Hippocampal formation (tissue), 2 donors: ENCODE results near the gene TMEM270.
A peak's percentile ranks its signal among the peaks of the same experiment; 100 is the strongest.
"Not testable (repeated sequence)": the region's sequence is repeated elsewhere in the genome, so short reads cannot be mapped to it uniquely, and the experiment has no call there.

Experiments used
- DNase-seq, 2 donors: peaks; one replicate each; lab custom pipeline; 2025; lab: John Stamatoyannopoulos, UW

Gene TMEM270

DNA sequence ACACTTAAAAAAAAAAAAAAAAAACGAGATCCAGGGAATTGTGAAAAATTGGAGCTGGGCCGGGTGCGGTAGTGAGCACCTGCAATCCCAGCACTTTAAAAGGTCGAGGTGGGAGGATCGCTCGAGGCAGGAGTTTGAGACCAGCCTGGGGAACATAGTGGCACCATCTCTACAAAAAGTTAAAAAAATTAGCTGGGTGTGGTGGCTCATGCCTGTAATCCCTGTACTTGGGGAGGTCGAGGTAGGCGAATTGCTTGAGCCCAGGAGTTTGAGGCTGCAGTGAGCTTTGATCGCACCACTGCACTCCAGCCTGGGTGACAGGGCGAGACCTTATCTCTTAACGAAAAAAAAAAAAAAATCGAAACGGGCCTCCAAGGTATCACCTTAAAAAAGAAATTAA lies 28.2 kb upstream of the TMEM270 start:
- no peak for DNase-seq

GRCh38 chr7:73833251-73833919 lies 27.6 kb upstream of the TMEM270 start:
- no peak for DNase-seq

DNA sequence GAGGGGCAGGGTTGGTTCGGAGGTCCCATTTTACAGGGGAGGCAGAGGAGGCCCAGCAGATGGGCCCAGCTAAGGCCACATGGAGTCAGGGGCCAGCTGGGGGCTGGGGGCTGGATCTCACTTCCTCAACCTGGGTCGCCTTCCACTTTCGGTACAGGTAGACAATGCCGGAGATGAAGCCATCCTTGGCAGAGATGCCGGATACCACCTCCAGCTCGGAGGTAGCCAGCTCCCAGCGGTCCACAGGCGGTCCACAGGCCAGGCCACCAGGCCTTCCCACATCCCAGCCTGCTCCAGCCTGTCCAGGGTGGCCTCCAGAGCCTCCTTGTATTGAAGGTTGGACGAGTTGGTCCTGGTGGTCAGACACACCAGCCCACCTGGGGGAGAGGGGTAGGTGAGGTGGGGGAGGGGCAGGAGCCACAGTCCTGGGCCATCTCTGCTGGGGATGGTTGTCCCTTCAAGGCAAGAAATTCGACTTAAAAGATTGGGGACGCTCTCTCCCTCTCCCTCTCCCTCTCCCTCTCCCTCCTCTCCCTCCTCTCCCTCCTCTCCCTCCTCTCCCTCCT lies 26.2 kb upstream of the TMEM270 start:
- no peak for DNase-seq

DNA sequence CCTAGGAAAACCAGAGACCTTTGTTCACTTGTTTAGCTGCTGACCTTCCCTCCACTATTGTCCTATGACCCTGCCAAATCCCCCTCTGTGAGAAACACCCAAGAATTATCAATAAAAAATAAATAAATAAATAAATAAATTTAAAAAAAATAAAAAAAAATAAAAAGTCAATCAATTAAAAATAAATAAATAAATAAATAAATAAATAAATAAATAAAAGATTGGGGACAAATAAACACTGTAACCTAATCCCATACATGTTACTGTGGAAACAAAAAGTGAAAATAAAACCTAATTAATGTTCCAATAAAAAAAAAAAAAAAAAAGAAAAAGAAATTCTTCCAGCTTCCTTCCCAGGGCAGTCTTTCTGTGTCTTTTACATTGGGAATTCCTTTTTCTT lies 23.8 kb upstream of the TMEM270 start:
- DNase-seq, result not testable (repeated sequence)

DNA sequence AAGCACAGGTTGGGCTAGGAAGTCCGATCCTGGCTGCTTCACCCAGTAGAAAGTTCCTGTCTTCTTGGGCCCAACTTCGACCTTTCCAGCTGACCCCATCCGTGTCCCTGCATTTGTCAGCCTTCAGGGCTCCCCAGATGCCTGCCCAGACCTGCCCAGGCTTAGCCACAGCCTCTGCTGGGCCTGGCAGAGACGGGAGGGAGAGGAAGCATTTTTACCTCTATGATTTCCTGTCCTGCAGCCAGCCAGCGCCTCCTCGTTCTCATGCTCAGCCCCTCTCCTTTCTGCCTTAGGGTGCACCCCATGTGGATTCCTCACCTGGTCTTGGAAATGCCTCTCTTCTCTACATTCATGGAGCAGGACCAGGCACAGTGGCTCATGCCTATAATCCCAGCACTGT lies 22.3 kb upstream of the TMEM270 start:
- no peak for DNase-seq

DNA sequence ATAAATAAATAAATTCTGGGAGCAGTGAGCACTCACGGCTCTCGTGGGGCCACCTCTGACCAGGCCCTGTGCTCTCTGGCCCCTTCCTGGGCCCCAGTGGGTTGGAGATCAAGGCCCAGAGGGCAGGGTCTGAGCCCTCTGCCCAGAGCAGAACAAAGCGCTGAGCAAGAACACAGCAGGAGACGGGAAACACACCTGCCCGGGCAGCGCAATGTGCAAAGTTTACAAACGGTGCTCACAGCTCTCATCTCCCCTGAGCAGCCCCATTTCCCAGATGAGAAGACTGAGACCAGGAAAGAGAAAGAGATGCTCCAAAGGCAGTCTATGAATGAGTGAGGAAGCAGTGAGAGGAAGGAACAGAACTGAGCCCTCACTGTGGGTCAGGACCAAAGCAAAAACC lies 21.7 kb upstream of the TMEM270 start:
- no peak for DNase-seq

DNA sequence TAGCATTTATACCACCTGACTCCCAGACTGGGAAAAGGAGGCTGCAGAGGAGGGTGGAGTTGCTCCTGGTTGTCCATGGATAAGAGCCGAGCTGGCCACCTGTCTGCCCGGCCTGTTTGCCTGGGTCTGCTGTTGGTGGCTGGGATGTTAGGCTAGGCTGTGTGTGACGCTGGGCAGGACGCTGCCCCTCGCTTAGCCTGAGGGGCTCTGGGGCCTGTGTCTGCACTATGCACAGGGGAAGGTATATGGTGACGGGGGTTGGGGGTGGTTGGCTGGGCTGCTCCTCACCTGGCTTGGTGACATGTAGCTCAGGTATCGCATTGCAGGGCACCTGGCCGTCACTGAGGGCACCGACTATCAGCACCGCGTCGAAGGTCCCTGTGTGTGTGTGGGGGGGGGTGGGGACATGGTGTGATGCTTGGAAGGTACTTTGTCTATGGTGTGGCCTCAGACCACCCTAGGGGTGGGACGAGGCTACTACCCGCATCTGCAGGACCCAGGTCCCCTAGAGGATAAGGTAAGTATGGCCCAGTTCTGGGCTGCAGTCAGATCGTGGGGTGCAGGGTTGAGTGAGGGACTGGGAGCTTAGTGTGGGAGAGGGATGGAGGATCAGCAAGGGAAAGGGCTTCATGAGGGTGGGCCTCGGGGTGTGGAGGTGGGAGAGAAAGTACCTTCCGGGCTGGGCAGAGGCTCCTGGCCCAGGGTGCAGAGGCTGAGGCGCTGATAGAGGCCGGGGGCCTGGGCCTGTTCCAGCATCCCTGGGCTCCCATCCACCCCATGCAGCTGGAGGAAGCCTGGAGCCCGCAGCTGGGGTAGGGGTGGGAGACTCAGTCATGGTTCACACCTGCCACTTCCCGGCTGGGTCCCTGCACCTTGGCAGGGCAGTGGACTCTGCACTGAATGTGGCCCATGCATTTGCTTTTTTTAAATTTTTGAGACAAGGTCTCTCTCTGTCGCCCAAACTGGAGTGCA lies 20.9 kb upstream of the TMEM270 start:
- no peak for DNase-seq

GRCh38 chr7:73840715-73841379 lies 20.1 kb upstream of the TMEM270 start:
- DNase-seq, result no peak

- DNase-seq, result no peak
These were observed 19.3 kb upstream of the TMEM270 start for GRCh38 chr7:73841689-73842066.

- peak; percentile 87 to 95 for DNase-seq
These were observed 18.6 kb upstream of the TMEM270 start, which contains the start of gene METTL27 for GRCh38 chr7:73842067-73842976. Gene METTL27, minus strand, starts transcription at chr7:73842516. Its CDS starts 376 bp downstream, at chr7:73842140.

- DNase-seq, result no peak
These were observed 16.8 kb upstream of the TMEM270 start for GRCh38 chr7:73844131-73844547.

- DNase-seq, result no peak
These were observed 16.0 kb upstream of the TMEM270 start for GRCh38 chr7:73844848-73845460.

DNA sequence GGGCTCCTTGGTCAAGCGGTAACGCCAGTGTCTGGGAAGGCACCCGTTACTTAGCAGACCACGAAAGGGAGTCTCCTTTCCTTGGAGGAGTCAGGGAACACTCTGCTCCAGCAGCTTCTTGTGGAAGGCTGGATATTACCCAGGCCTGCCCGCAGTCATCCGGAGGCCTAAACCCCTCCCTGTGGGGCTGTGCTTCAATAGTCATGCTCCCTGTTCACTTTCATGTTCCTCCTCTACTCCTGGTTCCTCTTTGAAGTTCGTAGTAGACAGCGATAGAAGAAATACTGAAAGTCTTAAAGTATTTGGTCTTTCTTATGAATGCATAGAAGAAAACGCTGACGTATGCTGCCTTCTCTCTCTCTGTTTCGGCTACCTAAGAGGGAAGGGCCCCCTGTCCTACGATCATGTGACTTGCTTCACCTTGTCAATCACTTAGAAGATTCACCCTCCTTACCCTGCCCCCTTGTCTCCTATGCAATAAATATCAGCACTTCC lies 15.2 kb upstream of the TMEM270 start:
- DNase-seq, result peak in 1 of 2 donors; percentile 6

- DNase-seq, result no peak
These were observed 12.8 kb upstream of the TMEM270 start for GRCh38 chr7:73847941-73848723.

DNA sequence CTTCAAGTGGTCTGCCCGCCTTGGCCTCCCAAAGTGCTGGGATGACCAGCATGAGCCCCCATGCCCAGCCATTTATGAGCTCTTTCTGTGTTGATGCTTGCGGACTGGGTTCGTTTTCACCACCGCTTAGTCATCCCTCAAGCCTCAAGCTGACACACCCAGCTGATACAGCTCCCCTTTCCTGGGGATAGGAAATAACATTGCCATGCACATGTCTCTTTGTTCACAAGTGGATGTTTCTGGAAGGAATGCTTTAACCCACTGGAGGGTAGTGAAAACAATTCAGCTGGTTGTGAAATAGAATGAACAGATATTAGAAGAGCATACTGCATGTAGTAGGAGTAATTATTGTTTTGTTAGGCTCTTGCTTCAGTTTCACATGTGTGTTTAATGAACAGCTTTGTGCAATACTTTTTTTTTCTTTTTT lies 10.2 kb upstream of the TMEM270 start:
- no peak for DNase-seq

DNA sequence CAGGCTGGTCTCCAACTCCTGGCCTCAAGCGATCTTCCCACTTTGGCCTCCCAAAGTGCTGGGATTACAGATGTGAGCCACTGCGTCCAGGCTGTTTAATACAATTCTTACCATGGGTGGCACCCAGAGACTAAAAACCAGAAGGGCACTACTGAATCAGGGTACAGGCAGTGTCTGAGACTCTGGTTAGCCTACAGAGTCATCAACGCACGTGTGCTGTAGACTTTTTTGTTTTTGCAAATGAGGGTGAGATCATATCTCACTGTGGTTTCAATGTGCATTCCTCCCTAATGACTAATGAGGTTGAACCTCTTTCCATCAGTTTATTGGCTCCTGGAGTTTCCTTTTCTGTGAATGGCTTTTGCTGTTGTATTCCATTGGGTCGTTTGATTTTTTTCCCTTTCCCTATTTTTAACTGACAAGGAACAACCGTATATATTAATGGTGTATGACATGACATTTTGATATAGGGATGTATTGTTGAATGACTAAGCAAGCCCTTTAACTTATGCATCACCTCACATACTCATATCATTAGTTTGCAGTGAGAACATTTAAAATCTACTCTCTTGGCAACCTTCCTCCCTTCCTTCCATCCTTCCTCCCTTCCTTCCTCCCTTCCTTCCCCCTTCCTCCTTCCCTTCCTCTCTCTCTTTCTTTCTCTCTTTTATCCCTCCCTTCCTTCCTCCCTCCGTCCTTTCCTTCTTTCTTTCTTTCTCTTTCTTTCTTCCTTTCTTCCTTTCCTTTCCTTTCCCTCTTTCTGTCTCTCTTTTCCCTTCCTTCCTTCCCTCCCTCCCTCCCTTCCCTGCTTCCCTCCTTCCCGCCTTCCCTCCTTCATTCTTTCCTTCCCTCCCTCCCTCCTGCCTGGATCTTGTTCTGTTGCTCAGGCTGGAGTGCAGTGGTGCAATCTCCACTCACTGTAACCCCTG lies 9.3 kb upstream of the TMEM270 start:
- DNase-seq, result no peak

- no peak for DNase-seq
These were observed 8.5 kb upstream of the TMEM270 start for GRCh38 chr7:73852500-73852899.

DNA sequence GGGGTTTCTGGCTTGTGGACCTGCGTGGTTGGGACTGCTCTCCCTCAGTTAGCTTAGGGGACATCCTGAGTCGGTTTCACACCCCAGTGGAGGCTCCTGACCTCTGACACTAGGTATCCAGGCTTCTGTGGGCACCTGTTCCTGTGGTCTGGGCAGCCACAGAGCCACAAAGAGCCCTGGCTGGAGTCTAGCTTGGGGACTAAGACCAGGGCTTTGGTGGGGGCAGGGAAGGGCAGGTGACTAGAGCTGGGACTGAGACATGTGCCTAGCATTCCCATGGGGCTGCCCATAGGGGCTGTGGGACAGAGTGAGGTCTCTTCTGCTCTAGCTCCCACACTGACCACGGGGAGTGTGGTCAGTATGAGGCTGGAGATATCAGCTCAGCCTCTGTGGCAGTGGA lies 4.0 kb upstream of the TMEM270 start:
- no peak for DNase-seq
